Measurements from ENCODE around the gene NHSL1. TPM values are rescaled to one million over a fixed set of nuclear protein-coding genes. Genes with fewer than 3 reads are reported as not detected.

The NHSL1 gene
- polyA plus RNA-seq, 4 donors = 10.3 to 12.6 (median 11.0) TPM

DNA sequence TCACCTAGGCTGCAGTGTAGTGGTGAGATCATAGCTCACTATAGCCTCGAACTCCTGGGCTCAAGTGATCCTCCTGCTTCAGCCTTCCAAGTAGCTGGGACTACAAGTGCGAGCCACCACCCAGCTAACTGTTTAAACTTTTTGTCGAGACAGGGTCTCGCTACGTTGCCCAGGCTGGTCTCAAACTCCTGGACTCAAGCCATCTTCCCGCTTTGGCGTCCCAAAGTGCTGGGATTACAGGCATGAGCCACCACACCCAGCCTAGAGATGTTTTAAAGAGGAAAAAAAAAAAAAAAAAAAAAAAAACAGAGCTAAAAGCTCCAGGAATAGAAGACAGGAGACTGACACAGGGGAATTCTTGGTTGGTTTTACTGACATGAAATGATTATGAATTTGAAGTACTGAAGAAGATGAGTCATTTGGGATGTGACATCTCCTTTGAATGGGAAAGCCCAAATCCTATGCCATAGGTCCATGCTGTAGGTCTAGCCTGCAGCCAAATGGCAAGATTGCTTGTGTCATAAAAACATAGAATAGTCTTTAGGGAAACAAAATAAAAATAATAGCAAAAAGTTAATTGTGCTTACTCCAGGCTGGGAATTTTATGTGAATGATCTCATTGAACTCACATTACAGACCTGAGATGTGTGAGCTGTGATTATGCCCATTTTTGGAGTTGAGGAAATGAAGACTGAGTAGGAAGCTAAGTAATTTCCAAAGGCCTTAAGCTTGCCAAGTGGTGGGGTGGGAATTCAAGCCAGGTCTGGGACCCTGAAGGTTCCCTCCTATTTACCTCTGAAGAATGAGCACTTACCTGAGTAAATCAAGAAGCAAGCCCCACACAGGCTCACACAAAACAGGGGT lies 24.3 kb upstream of the NHSL1 start:
- no peak for DNase-seq (ENCODE audit: low read depth in 4 of 4, low spot score in 3 of 4)

- DNase-seq (ENCODE audit: low read depth in 4 of 4, low spot score in 3 of 4) = no peak
These were observed 23.3 kb upstream of the NHSL1 start for GRCh38 chr6:138522611-138523010.

- no peak for DNase-seq (ENCODE audit: low read depth in 4 of 4, low spot score in 3 of 4)
These were observed 22.5 kb upstream of the NHSL1 start for GRCh38 chr6:138521790-138522189.

DNA sequence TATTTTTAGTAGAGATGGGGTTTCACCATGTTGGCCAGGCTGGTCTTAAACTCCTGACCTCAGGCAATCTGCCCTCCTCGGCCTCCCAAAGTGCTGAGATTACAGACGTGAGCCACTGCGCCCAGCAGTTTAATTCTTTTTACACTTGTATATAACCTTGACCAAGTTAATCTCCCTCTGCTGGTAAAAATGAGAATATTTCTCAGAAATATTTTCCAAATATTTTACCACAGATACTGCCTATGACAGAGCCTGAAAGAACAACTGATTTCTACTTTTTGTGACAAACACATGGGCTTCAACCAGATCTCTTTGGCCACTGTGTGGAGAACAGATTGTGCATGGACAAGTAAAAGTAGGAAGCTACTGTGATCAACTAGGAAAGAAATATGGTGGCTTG lies 21.2 kb upstream of the NHSL1 start:
- no peak for DNase-seq (ENCODE audit: low read depth in 4 of 4, low spot score in 3 of 4)

DNA sequence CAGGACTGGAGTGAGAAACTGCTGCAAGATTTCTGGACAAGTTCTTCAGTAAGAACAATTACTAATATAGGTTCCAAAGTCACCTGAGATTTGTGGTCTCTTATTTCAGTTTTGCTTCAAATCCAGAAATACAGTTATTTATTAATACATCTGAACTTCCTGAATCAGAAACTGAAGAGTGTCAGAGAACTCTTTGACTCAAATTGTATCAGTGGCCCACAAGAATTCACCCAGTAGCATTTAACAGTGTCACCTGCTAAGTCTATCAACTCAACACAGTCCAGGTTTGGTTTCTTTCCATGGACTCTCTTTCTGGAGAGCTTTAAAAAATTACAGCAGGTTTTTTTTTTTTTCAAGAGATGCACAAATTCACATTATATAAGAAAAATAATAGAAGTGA lies 18.8 kb upstream of the NHSL1 start:
- DNase-seq (ENCODE audit: low read depth in 4 of 4, low spot score in 3 of 4) = no peak

DNA sequence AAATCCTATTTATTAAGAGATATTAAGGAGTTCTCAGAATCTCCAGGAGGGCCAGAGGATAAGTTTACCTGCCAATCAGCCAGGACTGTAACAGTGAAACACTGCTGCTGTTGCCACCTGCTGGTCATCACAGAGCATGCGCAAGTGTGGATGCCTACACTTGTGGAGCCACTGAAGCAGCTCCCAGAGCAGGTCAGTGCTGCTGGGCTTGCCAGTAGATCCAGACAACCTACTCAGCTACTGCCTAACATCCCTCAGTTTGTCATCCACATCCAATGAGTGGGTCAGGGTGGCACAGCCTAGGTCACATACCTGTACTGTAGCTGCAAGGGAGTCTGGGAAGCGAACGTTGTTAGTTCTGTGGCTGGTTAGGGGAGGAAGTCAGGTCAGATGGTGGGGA lies 18.3 kb upstream of the NHSL1 start:
- no peak for DNase-seq (ENCODE audit: low read depth in 4 of 4, low spot score in 3 of 4)

DNA sequence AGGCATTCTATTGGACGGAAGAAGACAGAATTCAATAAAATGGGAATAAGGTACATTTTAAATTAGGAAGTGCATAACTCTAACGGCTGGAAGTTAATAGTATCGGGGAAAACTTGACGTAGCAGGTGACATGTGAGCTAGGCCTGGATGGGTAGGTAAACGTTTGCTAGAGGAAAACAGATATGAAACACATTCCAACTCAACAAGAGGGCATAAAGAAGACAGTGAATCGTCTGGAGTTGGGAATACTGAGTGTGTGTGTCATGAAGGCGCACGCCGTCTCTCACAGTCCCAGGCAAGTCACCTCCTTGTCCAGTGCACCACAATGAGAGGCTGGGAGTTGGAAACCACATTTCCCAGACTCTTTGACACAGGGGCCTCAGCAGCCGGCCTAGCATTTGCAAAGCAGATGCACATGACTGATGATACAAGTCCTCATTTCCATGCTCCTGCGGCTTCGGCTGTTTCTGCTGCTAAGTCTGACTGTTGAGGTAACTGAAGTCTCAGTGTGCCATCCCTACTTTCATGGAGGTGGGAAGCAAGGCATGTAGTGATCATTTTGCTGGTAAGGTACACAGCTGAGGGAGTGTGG lies 16.5 kb upstream of the NHSL1 start:
- no peak for DNase-seq (ENCODE audit: low read depth in 4 of 4, low spot score in 3 of 4)

DNA sequence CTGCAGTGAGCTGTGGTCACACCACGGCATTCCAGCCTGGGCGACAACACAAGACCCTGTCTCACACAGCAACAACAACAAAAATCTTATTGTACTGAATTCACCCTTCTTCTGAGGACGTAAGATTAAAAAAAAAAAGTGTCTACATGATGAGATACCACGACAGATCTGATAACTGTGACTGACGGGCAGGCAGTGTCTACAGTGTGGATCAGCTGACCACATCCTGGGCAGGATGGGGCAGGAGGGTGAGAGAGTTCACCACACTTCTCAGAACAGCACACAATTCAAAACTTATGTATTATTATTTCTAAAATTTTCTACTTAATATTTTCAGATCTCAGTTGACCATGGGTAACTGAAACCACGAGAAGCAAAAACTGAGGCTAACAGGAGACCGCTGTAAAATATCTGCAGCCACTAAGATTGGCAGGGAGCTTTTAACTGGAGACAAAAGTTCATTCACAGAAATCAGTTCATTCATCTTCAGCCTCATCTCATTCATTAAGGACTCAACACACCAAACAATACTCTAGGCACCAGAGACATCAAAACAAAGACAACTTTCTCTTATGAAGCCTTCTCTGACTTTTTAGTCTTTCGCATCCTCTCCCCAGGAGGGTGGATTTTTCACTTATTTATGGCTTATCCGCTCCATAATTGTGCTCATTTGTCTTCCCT lies 15.7 kb upstream of the NHSL1 start:
- DNase-seq (ENCODE audit: low read depth in 4 of 4, low spot score in 3 of 4) = no peak

DNA sequence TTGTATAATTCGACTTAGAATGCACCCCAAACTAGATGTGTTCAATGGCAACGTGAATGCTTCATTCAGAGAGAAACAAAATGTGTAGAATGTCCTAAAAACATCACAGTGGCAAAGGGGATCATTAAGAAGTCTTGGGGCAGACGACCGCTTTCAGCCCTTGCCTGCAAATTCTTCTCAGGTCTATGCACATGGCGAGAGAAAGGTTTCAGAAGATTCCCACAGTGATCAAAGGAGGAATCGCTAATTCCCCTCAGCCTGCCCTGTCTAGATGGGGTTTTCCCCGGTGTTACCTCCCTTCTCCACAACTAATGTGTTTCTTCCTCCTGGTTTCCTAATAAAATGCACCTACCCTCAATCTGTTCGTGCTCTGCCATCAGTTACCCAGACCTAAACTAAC lies 13.3 kb upstream of the NHSL1 start:
- no peak for DNase-seq (ENCODE audit: low read depth in 4 of 4, low spot score in 3 of 4)

- no peak for DNase-seq (ENCODE audit: low read depth in 4 of 4, low spot score in 3 of 4)
These were observed 10.8 kb upstream of the NHSL1 start for GRCh38 chr6:138510093-138510492.

- DNase-seq (ENCODE audit: low read depth in 4 of 4, low spot score in 3 of 4) = no peak
These were observed 10.1 kb upstream of the NHSL1 start for GRCh38 chr6:138509371-138509770.

- no peak for DNase-seq (ENCODE audit: low read depth in 4 of 4, low spot score in 3 of 4)
These were observed 9.3 kb upstream of the NHSL1 start for GRCh38 chr6:138508676-138508988.

DNA sequence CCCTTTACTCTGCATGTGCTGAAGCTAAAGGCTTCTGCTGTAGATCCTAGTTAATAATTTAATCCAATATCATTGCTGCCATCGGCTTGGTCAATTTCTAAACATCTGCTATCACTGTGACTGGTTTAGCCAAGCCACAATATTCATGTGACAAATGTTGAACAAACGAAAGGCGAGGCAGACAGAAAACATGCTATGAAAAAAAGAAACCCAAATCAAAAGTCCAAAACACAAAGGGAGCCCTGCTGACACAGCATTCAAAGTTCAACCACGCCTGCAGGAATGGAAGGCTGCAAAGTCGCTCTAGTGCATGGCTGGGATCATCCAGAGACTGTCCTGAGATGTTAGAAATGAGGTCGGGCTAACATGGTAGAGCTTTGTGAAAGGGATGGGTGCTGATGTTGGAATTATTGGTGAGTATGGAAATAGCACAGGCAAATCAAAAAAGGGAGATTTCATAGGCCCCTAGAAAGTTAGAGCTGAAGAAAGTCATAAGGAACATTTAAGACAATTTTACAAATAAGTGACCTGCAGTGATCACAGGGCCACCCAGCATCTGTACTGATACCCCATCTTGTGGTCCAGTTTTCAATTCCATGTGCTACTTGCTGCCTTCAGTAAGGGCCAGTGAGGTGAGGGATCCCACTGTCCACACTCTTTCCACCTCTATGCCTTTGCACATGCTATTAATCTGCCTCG lies 8.8 kb upstream of the NHSL1 start:
- no peak for DNase-seq (ENCODE audit: low read depth in 4 of 4, low spot score in 3 of 4)

- no peak for DNase-seq (ENCODE audit: low read depth in 4 of 4, low spot score in 3 of 4)
These were observed 5.7 kb upstream of the NHSL1 start for GRCh38 chr6:138504764-138505689.

GRCh38 chr6:138503881-138504680 lies 4.8 kb upstream of the NHSL1 start:
- DNase-seq (ENCODE audit: low read depth in 4 of 4, low spot score in 3 of 4) = no peak

- DNase-seq (ENCODE audit: low read depth in 4 of 4, low spot score in 3 of 4) = no peak
These were observed 3.3 kb upstream of the NHSL1 start for GRCh38 chr6:138502546-138502945.

GRCh38 chr6:138500867-138501446 lies 1.7 kb upstream of the NHSL1 start:
- DNase-seq (ENCODE audit: low read depth in 4 of 4, low spot score in 3 of 4) = no peak

DNA sequence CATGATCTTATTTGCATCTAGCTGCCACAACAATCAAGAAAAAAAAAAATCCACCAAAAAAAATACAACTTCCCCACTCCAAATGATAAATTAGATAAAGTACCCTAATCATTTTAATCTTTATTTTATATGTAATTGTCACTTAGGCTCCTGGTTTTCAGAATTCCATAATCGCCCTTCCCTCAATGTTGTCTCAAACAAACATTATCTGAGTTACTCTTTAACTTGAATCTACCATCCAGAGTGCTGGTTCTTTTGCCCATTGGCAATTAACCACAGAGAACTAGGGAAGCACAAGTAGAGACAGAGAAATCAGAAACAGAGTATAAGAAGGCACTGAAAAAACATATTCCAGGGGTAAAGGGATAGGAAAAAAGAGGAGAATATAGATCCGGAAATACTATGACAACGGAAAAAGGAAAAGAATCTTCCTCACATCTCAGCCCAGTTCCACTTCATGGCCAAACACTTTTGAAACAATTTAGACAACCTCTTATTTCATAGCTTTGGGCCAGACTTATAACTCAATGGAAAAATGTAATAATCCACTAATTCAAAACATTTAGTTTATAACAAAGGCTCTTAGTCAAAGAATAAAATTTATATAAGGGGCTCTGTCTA lies 861 bp upstream of the NHSL1 start:
- no peak for DNase-seq (ENCODE audit: low read depth in 4 of 4, low spot score in 3 of 4)
